T-helper 2 cell treated with Interferon-gamma antibody and Interleukin-4, amounts not matched to agents 5 μg/mL and 100 μg/mL, for 36 hours (primary cell): ENCODE results near the gene SLC25A2.
A peak's percentile ranks its signal among the peaks of the same experiment; 100 is the strongest.
"Not testable (repeated sequence)": the region's sequence is repeated elsewhere in the genome, so short reads cannot be mapped to it uniquely, and the experiment has no call there.

Experiments
- DNase-seq: peaks from one replicate; pipeline ENCODE4 v3.0.0; 2021; ENCODE audit warnings: low spot score
- H3K27ac Mint-ChIP-seq: one replicate; pipeline ENCODE4 v1.8.0; 2021; ENCODE audit warnings: mild to moderate bottlenecking, mixed read lengths
- H3K27me3 Mint-ChIP-seq: one replicate; pipeline ENCODE4 v1.8.0; 2021; ENCODE audit warnings: low read depth, mixed read lengths
- H3K36me3 Mint-ChIP-seq: one replicate; pipeline ENCODE4 v1.8.0; 2021; ENCODE audit warnings: low read depth, mixed read lengths
- H3K4me1 Mint-ChIP-seq: one replicate; pipeline ENCODE4 v1.8.0; 2021; ENCODE audit warnings: low read depth, mixed read lengths
- H3K4me3 Mint-ChIP-seq: one replicate; pipeline ENCODE4 v1.8.0; 2022; ENCODE audit warnings: mild to moderate bottlenecking, moderate library complexity, mixed read lengths
- H3K9me3 Mint-ChIP-seq: one replicate; pipeline ENCODE4 v1.8.0; 2021; ENCODE audit warnings: mixed read lengths

SLC25A2 gene

DNA sequence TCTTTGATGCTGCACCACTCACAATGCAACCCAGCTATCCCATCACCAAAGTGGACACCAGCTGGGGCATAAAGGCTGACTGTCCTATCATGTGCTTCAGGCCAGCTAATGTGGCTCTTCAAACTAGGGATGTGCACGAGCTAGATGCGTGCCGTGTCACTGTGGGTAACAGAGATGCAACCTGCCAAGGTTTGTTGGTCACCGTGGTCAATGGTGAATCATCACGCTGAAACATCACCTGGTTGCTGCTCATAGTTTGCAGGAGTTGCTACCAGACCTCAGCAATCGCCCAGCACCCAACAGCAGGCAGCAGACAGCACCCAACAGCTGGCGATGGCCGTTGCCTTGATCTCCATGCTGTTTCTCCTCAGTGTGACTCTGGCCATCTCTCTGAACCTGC, 24.4 kb upstream of the SLC25A2 start:
- H3K36me3 Mint-ChIP-seq, result peaks cover 3% of the 10 kb centered on the region
- H3K27ac Mint-ChIP-seq, result no peak overlapping the region
- H3K4me3 Mint-ChIP-seq, result no peak overlapping the region
- peaks cover 20% of the 10 kb centered on the region for H3K27me3 Mint-ChIP-seq
- DNase-seq, result no peak
- H3K9me3 Mint-ChIP-seq, result peaks cover 32% of the 10 kb centered on the region
- H3K4me1 Mint-ChIP-seq, result peaks cover 9% of the 10 kb centered on the region

DNA sequence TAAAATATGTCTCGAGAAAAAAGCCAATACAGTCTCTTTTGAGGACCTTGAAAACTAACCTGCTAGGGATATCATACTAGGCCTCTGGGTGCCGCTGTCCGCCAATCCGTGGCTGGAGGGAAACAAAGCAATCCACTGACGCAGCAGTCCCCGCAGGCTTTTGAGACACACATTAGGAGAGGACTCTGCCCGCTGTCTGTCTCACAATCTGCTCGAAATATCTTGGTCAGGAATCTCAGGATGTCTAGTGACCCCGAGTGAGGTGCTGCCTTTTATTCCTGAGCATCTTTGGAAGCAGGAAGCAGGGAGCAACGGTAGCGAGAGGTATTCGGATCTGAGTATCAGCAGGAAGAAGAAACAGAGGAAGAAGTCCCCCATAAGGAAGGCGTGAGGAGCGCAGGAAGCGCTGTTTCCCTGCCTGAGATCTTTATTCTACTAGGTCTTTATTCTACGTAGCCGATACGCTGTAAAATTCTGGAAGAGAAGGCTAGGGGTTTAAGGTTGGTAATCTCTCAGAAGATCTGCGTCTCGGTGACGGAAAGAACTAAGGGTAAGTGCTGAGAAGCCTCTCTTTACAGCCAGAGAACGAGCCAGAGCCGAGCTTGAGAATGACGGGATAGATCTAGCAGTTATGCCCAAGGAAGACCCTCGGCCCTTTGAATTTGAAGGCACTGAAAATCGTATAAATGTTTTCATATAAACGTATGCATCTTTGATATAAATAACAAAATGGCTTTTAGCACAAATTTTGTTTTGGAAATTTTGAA, 22.4 kb upstream of the SLC25A2 start:
- H3K27ac Mint-ChIP-seq, result peak overlapping the region; percentile 87
- peaks cover 8% of the 10 kb centered on the region for H3K36me3 Mint-ChIP-seq
- H3K4me1 Mint-ChIP-seq, result peaks cover 14% of the 10 kb centered on the region
- peaks cover 34% of the 10 kb centered on the region for H3K9me3 Mint-ChIP-seq
- peak; percentile 66 for DNase-seq
- peak overlapping the region; percentile 95 for H3K4me3 Mint-ChIP-seq
- H3K27me3 Mint-ChIP-seq, result peaks cover 11% of the 10 kb centered on the region

DNA sequence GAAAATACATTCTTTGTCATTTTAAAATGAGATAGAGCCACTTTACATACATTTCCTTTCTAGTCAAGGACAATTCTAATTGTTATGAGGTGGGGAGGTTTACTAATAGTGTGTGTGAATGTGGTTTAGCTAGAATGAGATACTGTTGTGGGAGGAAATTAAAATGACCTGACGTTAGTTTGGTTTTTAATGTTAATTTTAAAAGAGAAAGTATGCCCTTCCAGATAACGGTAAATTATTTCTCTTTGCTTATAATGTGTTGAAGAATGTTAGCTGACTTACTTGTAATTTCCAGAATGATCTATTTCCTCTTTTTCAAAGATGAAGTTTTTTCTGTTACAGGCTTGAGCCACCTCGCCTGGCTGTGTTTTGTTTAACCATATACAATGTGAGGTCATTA, 18.4 kb upstream of the SLC25A2 start:
- Mint-ChIP-seq H3K27ac (no peak overlapping the region), H3K4me3 (peak overlapping the region; percentile 34), H3K4me1 (peaks cover 29% of the 10 kb centered on the region)

DNA sequence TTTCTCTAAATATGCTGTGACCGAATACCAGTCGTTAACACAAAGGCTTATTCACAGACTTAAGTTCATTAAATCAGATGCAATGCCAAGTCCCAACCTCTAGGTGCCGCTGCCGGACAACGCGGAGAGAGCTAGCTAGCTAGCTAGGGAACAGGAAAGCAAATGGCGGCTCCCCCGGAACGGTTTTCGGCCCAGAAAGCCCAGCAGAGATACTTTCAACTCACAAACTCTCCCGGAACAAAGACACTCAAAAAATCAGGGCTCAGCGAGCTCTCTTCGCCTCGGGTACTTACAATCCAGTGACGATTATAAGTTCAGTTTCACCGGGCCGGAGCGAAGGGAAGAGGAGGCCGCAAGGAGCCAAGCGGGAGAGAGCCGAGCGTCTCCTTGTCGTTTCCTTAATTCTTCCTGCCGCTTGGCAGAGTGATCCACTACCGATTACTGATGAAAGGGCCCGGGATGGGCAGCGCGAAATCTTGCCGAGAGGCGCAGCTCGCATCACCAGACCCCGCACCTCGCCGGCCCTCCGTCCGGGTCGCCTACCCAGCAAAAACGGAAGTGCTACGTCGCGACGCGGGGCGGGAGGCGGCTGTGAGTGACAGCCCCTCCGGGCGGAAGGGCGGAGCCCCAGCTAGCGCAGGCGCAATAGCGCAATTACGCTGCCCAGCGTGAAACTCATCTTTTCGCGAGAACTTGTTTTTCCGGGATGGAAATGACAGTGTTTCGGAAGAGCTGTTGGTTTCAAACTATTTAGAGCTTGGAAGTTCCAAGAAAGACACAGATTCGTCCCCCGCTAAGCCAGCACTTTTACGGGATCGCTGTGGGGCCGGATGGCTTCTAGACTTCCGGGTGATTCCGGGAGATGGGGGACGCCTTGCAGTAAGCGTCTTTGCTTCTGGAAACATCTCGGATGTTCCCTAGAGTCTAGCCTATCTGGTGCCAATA, 16.6 kb upstream of the SLC25A2 start, which contains the start of gene TAF7:
Gene TAF7, minus strand, starts transcription at position 560 of the 945 bp plus-strand sequence. CDS start 740 bp downstream, outside the sequence.
- H3K36me3 Mint-ChIP-seq, result peaks cover 50% of the 10 kb centered on the region

More for the DNA sequence above, 18.4 kb upstream of the SLC25A2 start:
- peaks cover 59% of the 10 kb centered on the region for H3K9me3 Mint-ChIP-seq
- peaks cover 2% of the 10 kb centered on the region for H3K27me3 Mint-ChIP-seq
- no peak for DNase-seq
- H3K36me3 Mint-ChIP-seq, result peaks cover 39% of the 10 kb centered on the region

DNA sequence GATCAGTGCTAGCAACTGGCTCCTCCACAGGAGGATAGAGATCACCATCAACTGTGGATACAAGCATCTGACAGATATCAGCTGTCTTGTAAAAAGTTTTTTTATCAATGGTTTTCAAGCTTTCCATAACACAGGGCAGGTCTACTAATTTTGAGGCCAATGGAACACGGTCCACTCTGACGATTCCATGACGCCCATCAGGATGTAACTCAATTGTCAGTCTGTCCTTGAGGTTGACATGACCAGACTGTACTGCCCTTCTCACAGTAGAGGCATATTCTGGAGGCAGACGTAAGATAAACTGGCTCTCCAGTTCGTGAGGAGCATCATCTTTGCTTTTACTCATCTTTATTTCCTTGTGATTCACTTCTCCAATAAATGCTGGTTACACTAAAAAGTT, 15.8 kb upstream of the SLC25A2 start:
- Mint-ChIP-seq H3K36me3 (peaks cover 58% of the 10 kb centered on the region), H3K27me3 (peaks cover 2% of the 10 kb centered on the region), H3K4me3 (peak overlapping the region; percentile 98), H3K4me1 (peaks cover 20% of the 10 kb centered on the region), H3K27ac (peak overlapping the region; percentile 98), H3K9me3 (peaks cover 63% of the 10 kb centered on the region)
- no peak for DNase-seq

More for the DNA sequence above, 16.6 kb upstream of the SLC25A2 start, which contains the start of gene TAF7:
- Mint-ChIP-seq H3K27me3 (peaks cover 2% of the 10 kb centered on the region), H3K27ac (peak within 1 kb of the TSS; percentile 98), H3K4me3 (peak within 1 kb of the TSS; percentile 98), H3K4me1 (peaks cover 20% of the 10 kb centered on the region), H3K9me3 (peaks cover 58% of the 10 kb centered on the region)
- peak; percentile 91 for DNase-seq

DNA sequence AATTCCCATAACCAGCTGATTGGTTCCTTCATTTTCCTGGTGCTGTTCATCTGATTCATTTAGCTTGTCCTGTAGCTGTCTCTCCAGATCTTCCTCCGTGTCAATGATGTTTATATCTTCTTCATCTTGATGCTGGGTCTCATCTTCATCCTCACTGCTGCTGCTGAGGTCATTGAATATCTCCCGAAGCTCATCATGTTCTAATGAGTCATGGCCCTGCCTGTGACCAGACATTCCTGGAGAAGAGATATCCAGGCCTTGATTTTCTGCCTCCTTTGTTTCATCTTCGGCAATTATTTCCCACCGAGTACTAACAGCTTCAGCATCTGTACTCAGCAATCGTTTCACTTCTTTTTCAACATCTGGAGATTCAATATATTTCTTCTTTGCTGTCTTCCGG, 15.4 kb upstream of the SLC25A2 start:
- Mint-ChIP-seq H3K27ac (no peak overlapping the region), H3K4me1 (peaks cover 20% of the 10 kb centered on the region), H3K4me3 (peak overlapping the region; percentile 98), H3K36me3 (peaks cover 59% of the 10 kb centered on the region), H3K9me3 (peaks cover 66% of the 10 kb centered on the region), H3K27me3 (peaks cover 2% of the 10 kb centered on the region)
- DNase-seq, result no peak

DNA sequence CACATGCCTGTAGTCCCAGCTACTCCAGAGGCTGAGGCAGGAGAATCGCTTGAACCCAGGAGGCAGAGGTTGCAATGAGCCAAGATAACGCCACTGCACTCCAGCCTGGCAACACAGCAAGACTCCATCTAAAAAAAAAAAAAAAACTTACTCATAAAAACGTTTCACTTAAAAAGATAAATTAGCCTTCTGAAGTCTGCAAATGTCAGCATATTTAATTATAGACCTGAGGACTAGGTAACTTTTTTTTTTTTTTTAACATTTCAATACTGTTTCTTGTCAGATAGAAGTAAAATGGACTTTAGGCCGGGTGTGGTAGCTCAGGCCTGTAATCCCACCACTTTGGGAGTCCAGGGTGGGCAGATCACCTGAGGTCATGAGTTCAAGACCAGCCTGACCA, 13.1 kb upstream of the SLC25A2 start:
- Mint-ChIP-seq H3K9me3 (peaks cover 74% of the 10 kb centered on the region), H3K36me3 (peaks cover 70% of the 10 kb centered on the region), H3K4me1 (peaks cover 19% of the 10 kb centered on the region)
- H3K4me3 Mint-ChIP-seq, DNase-seq, H3K27me3 Mint-ChIP-seq, H3K27ac Mint-ChIP-seq: not testable (repeated sequence)

DNA sequence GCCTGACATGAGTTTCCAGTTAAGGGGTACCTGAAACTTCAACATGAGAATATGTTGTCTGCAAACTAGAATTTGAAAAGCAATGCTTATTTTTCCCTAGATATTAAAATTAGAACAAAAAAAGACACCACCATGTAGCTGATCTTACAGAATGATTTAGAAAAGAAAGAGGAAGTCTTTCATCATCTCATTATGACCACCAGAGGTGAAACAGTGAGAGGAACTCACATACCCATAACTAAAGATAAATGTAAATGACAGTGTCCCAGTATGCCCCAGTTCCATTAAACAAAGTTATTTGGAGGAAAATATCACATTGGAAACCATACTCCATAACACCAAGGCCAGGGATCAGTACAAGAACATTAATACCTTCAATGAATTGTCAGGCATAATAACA, 9.9 kb upstream of the SLC25A2 start:
- H3K4me3 Mint-ChIP-seq, result no peak overlapping the region
- peaks cover 43% of the 10 kb centered on the region for H3K36me3 Mint-ChIP-seq
- peaks cover 63% of the 10 kb centered on the region for H3K9me3 Mint-ChIP-seq
- no peaks in the 10 kb centered on the region for H3K27me3 Mint-ChIP-seq
- no peak for DNase-seq
- peaks cover 2% of the 10 kb centered on the region for H3K4me1 Mint-ChIP-seq
- no peak overlapping the region for H3K27ac Mint-ChIP-seq

DNA sequence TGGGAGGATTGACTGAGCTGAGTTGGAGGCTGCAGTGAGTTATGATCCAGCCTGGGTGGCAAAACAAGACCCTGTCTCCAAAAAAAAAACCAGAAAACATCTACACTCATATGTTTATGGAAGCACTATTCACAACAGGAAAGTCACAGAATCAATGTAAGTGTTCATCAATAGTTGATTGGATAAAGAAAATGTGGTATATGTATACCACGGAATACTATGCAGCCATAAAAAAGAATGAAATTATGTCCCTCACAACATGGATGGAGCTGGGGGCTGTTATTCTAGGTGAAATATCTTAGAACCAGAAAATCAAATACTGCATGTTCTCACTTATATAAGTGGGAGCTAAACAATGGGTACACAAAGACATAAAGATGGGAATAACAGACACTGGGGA, 2.8 kb upstream of the SLC25A2 start:
- no peak for DNase-seq
- H3K27me3 Mint-ChIP-seq, result no peaks in the 10 kb centered on the region
- no peak overlapping the region for H3K27ac Mint-ChIP-seq
- H3K36me3 Mint-ChIP-seq, result peaks cover 1% of the 10 kb centered on the region
- H3K4me1 Mint-ChIP-seq, result no peaks in the 10 kb centered on the region
- peaks cover 69% of the 10 kb centered on the region for H3K9me3 Mint-ChIP-seq
- no peak overlapping the region for H3K4me3 Mint-ChIP-seq

DNA sequence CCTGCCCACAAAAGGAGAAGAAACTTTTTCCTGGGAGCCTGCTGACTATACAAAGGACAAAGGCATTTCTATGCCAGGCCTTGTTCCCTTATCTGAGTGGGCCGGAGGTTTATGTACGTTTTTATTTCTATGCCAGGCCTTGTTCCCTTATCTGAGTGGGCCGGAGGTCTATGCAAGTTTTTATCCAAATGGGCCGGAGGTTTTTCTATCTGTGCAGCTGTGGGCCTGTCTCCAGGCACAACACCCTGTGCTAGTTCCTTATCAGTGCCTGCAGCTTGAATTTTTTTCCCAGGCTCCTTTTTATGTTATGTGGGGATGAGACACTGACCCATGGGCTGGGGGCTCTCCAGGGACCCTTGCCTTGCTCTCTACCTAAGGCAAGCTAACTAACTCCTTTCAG, 5.5 kb downstream of the SLC25A2 start:
- Mint-ChIP-seq H3K27ac (no peak overlapping the region), H3K36me3 (peaks cover 3% of the 10 kb centered on the region), H3K4me3 (no peak overlapping the region), H3K9me3 (peaks cover 69% of the 10 kb centered on the region), H3K4me1 (no peaks in the 10 kb centered on the region), H3K27me3 (no peaks in the 10 kb centered on the region)
- DNase-seq, result no peak

DNA sequence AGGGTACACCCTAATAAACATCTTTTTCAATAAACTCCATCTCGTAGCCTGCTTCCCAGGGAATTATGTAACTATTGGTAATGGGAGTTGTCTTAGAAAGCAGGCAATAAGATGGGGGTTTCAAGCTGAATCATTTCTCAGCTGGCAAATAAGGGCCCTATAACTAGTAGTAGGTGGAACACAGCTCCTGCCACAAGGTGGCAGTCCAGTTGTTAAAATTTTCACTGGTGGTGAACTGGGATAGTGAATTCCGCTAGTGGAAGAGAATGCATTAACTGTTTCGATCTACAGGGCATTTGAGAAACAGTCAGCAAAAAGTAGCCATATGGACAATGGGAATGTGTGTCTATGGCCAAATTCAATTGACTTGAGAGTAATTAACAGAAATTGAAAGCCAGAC, 30.9 kb downstream of the SLC25A2 start:
- Mint-ChIP-seq H3K9me3 (peaks cover 59% of the 10 kb centered on the region), H3K27me3 (no peaks in the 10 kb centered on the region), H3K4me3 (no peak overlapping the region), H3K36me3 (peaks cover 2% of the 10 kb centered on the region), H3K4me1 (no peaks in the 10 kb centered on the region), H3K27ac (no peak overlapping the region)
- no peak for DNase-seq

DNA sequence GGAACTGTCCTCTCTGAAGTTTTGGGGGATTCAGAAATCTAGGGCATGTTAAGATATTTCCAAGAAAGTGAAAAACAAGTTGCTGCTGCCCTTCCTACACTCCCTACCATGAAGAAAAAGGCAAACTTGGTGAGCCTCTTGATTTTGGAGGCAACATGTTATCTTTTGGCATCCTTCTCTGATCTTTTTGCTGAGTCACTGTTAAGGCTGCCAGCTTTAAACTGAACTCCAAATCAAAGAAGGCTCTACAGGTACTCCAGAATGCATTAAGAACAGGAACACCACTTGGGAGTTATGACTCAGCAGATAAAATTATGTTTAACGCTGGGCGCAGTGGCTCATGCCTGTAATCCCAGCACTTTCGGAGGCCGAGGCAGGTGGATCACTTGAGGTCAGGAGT, 34.7 kb downstream of the SLC25A2 start:
- Mint-ChIP-seq H3K9me3 (peaks cover 65% of the 10 kb centered on the region), H3K4me1 (no peaks in the 10 kb centered on the region), H3K27ac (no peak overlapping the region), H3K27me3 (no peaks in the 10 kb centered on the region), H3K4me3 (no peak overlapping the region), H3K36me3 (peaks cover 2% of the 10 kb centered on the region)
- no peak for DNase-seq

DNA sequence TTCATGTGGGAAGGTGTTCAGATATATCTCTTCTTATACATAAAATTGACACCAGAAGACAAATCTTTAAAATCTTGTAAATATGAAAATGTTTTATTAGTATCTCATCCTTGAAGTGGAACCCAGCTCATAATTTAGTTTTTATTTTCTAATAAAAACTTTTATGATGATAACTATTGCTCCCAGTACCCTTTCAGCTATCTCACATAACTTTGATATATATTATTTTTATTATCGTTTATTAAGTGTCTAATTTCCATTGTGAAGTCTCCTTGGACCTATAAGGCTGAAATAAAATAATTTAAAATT, 42.7 kb downstream of the SLC25A2 start:
- H3K36me3 Mint-ChIP-seq, result peaks cover 5% of the 10 kb centered on the region
- H3K27me3 Mint-ChIP-seq, result no peaks in the 10 kb centered on the region
- peaks cover 79% of the 10 kb centered on the region for H3K9me3 Mint-ChIP-seq

More for the DNA sequence above, 42.7 kb downstream of the SLC25A2 start:
- Mint-ChIP-seq H3K27ac (no peak overlapping the region), H3K4me1 (no peaks in the 10 kb centered on the region), H3K4me3 (no peak overlapping the region)
- no peak for DNase-seq
